Skeletal muscle satellite cell (primary cell): ENCODE data around the gene CCDC12.

Experiments used
- H3K27me3 ChIP-seq: 2 replicates; pipeline ENCODE4 v1.7.0; 2013; ENCODE audit warnings: low read length; ENCODE audit not compliant: control insufficient read depth, insufficient read depth
- H3K36me3 ChIP-seq: 2 replicates; pipeline ENCODE4 v1.7.0; 2013; ENCODE audit warnings: mild to moderate bottlenecking, control low read depth, low read length; ENCODE audit not compliant: insufficient read depth
- H3K4me1 ChIP-seq: 2 replicates; pipeline ENCODE4 v1.7.0; 2013; ENCODE audit warnings: low read length; ENCODE audit not compliant: control insufficient read depth, insufficient read depth
- H3K4me2 ChIP-seq: 2 replicates; pipeline ENCODE4 v1.7.0; 2013; ENCODE audit warnings: mild to moderate bottlenecking, low read length
- H3K4me3 ChIP-seq: 2 replicates; pipeline ENCODE4 v1.7.0; 2013; ENCODE audit warnings: low read length
- H3K9ac ChIP-seq: 2 replicates; pipeline ENCODE4 v1.7.0; 2013; ENCODE audit warnings: mild to moderate bottlenecking, low read depth, low read length, moderate library complexity
- H3K9me3 ChIP-seq: replicated peaks from 2 replicates; pipeline ENCODE4 v1.7.0; 2013; ENCODE audit warnings: mild to moderate bottlenecking, control low read depth, low read length

CCDC12 gene

DNA sequence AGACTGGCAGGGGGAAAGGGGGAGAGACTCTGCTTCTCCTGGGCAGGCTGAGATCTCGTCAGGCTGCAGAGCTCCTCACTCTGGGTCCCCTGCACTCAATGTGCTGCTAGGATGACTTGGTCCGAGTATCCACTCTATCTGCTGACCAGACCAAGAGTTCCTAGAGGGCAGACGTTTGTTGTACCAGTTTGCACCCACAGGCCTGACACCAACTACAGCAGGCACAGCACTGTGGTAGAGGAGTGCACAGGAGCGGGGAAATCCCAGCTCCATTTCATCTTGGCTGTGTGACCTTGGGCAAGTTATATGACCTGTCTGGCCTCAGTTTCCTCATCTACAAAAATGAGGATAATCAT lies 29.0 kb downstream of the CCDC12 start:
- H3K4me1 ChIP-seq = peaks cover 32% of the 10 kb centered on the region
- no peak overlapping the region for H3K9ac ChIP-seq
- peaks cover 23% of the 10 kb centered on the region for H3K36me3 ChIP-seq
- H3K27me3 ChIP-seq = no peaks in the 10 kb centered on the region
- no peaks in the 10 kb centered on the region for H3K9me3 ChIP-seq
- H3K4me3 ChIP-seq = no peak overlapping the region
- peak overlapping the region; percentile 8 for H3K4me2 ChIP-seq

DNA sequence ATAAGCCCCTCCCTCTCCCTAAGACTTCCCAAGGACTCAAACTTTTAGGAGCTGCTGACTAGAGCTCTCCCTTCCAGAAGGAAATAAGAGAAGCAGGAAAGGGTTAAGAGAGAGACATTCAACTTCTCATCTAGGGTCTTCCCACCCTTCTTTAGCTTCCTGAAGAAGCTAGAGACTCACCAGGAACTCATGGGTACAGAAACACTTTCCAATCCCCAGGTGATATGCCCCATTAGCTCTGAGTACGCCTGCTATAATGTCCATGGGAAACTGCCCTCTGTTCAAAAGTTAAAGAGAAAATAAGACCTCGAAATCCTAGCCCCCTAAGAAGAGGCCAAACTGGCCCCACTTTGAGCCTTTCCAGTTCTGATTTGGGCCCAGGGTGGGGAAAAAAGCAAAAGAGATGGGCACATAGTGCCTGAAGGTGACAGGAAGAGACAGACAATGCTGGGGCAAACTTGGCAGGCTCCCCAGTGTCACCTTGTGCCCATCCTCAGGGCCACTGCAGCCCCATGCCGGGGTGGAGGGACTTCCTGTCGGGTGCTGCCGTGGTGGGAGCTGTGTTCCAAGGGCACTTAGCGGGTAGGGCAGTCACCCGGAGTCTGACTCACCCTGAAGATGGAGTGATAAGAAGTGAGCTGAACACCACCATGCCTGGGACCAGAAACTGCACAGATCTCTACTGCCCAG lies 29.5 kb downstream of the CCDC12 start:
- Histone ChIP-seq H3K4me2 (peak overlapping the region; percentile 8), H3K4me3 (no peak overlapping the region), H3K9ac (no peak overlapping the region), H3K36me3 (peaks cover 25% of the 10 kb centered on the region), H3K4me1 (peaks cover 32% of the 10 kb centered on the region), H3K27me3 (no peaks in the 10 kb centered on the region), H3K9me3 (no peaks in the 10 kb centered on the region)

DNA sequence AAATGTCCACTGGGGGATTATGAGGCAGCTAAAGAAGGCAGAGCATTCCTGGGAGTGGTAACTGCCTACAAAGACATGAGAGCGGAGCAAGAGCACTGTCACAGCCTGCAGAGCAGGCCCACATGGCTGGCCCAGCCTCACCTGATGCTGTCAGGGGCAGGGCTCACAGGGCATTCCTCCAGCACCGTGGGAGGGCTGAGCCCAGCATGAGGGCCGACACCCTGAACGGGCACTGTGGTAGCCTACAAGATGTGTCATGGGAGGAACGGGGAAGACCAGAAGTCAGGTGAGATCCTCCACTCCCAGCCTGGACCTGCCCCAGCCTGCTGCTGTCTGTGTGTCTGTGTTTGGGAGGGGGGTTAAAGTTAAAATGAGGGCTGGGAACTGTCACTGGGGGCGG lies 30.1 kb downstream of the CCDC12 start:
- H3K9ac ChIP-seq = no peak overlapping the region
- peaks cover 30% of the 10 kb centered on the region for H3K36me3 ChIP-seq
- no peak overlapping the region for H3K4me2 ChIP-seq
- no peaks in the 10 kb centered on the region for H3K27me3 ChIP-seq
- peaks cover 32% of the 10 kb centered on the region for H3K4me1 ChIP-seq
- no peaks in the 10 kb centered on the region for H3K9me3 ChIP-seq
- no peak overlapping the region for H3K4me3 ChIP-seq

DNA sequence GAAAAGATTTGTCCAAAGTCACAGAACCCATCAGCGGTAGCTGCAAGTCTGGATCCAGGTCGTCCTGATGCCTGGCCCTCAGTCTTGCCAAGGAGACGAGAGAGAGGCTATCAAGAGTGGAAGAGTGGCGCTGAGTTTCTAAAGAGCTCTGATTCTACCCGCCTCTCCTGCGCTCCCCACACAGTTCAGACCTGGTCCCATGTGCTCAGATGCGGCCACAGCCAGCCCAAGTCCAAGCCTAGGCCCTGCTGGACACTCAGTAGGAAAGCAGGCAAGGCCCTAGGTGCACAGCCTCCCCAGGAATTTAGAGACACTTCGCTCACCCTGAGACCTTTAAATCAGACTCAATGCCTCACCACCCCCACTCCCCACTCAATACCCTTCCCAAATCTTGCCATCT lies 32.4 kb downstream of the CCDC12 start:
- H3K9me3 ChIP-seq = no peaks in the 10 kb centered on the region
- H3K36me3 ChIP-seq = peaks cover 49% of the 10 kb centered on the region
- no peaks in the 10 kb centered on the region for H3K27me3 ChIP-seq
- H3K4me3 ChIP-seq = no peak overlapping the region
- H3K9ac ChIP-seq = no peak overlapping the region
- peaks cover 29% of the 10 kb centered on the region for H3K4me1 ChIP-seq
- no peak overlapping the region for H3K4me2 ChIP-seq

DNA sequence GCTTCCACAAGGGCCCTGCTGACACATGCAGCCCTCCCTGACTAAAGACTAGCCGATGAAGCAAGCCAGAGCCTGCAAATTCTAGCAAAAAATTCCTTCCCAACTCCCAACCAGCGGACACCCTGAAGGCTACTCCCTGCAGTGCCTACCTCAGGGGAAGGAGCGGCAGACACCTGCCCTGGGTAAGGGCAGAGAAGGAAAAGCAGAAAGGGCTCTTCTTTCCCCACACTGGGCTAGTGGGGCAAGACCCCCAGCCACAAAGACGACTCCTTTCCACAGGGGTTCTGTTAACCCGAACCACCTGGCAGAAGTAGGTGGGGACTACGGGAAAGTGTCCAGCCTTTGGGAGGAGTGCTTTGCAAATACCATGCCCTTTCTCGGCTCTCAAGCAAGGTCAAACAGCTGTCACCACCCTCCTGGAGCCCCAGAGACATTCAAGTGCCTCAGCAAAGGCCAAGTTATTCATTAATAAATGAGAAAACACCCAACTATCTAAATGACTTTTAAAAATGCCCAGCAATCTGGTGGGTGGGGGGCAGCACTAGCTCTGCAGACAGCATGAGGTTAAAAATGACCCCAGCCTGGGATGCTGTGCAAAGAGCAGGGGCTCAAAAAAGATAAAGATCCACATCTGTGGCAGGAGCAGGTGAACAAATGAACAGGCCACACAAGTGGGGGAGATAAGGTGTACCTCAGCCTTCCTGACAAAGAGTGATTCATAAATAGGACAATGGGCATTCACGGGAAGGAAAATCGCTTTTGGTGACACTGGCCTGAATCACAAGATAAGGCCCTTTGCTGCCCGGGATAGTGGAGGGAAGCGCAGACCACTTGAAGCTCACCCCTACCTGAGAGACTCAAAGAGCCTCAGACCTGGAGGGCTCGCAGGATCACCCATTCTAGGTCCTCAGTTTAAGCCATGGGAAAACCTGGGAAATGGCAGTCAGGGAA lies 33.0 kb downstream of the CCDC12 start:
- Histone ChIP-seq H3K27me3 (no peaks in the 10 kb centered on the region), H3K9ac (no peak overlapping the region)

DNA sequence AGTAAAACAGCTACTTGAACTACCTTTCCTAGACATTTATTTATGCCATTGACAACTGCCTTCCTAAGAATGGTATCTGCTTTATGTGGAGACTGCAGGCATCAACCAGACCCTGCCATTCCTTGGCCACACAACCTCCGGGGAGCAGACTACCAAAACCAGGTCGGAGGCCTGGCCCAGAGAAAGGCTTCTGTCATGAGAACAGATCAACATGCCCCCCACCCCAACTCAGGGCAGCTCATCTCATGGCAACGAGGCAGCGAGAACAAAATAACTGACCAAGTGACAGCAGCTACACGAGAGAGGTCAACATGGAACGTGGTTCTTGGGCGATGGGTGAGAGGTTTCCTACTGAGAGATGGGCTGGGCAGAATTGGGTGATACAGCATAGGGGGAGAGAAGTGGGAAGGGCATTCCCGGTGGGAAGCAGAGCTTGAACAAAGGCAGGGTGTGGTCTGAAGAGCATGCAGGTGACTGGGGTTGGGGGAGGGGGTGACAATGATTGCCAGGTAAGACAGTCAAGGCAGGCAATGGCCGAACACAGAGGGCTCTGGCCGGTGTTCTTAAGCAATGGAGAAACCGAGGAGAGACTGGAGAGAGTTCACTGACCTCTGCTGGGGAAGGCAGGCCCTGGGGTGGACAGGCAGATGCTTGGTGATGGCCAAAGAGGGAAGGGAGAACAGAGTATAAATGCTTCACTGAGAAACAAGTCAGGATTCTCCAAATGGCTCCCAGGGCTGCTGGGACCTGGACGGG lies 33.9 kb downstream of the CCDC12 start:
- Histone ChIP-seq H3K4me1 (peaks cover 15% of the 10 kb centered on the region), H3K4me2 (no peak overlapping the region), H3K9me3 (no peaks in the 10 kb centered on the region), H3K36me3 (peaks cover 53% of the 10 kb centered on the region), H3K9ac (no peak overlapping the region), H3K4me3 (no peak overlapping the region), H3K27me3 (no peaks in the 10 kb centered on the region)

More for the DNA sequence above, 33.0 kb downstream of the CCDC12 start:
- H3K4me1 ChIP-seq = peaks cover 22% of the 10 kb centered on the region
- H3K9me3 ChIP-seq = no peaks in the 10 kb centered on the region
- peaks cover 49% of the 10 kb centered on the region for H3K36me3 ChIP-seq
- no peak overlapping the region for H3K4me3 ChIP-seq
- H3K4me2 ChIP-seq = no peak overlapping the region

DNA sequence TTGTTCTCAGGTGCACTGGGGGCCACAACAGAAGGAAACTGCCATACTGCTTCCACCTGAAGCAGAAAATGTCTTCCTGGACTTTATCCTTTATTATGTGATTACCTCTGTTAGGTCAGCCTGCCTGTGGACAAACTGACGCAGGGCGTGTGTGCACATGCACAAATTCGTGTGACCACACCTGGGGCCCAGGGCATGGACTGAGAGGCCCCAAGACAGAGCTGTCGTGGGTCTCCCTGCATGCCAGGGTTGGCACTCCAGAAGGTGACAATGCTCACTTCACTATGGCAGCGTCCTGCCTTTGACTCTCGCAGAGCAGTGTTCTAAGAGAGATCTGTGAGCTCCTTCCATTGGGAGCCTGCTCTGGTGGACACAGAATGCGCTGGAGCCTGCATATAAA lies 34.5 kb downstream of the CCDC12 start:
- Histone ChIP-seq H3K4me3 (no peak overlapping the region), H3K4me2 (no peak overlapping the region), H3K27me3 (no peaks in the 10 kb centered on the region), H3K36me3 (peaks cover 59% of the 10 kb centered on the region), H3K9me3 (no peaks in the 10 kb centered on the region), H3K9ac (no peak overlapping the region), H3K4me1 (peaks cover 15% of the 10 kb centered on the region)

DNA sequence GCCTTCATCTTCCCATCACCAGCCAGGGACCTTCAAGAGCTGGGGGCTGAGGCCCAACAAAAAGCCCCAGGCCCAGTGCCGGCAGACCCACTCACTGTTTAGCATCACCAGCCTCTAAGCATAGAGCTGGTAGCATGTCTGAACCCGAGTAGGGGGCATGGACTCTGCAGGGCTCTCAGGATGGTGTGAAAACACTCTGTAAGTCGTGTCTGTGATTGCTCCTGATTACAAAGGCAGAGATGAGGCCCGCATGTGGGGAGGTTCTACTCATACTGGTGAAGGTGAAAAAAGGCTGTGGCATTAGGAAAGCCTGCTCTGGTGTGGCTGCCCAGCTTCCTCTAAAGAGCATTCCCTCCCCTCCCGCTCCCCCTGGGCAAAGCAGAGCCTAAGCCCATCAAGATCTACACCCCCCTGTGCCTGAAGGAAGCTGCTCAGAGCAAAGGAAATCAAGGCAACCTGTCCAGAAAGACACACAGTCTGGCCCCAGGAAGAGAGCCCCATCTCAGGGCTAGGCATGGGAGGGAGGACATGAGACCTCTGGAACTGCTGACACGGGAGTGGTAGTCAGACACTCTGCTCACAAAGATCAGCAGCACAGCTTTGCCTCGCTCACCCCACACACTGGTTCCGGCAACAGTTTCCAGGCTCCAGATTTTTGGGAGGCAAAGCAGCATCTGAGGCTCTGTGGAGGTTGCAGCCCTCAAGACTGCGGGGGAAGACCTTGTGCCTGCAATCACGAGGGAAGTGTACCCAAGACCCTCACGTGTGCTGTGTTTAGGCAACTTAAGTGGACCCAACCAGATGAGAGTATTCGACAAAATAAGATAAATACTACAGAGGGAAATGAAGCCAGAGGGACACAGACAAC lies 36.7 kb downstream of the CCDC12 start:
- H3K9ac ChIP-seq = no peak overlapping the region
- H3K36me3 ChIP-seq = peaks cover 55% of the 10 kb centered on the region
- H3K9me3 ChIP-seq = no peaks in the 10 kb centered on the region
- no peak overlapping the region for H3K4me2 ChIP-seq
- H3K27me3 ChIP-seq = no peaks in the 10 kb centered on the region
- no peak overlapping the region for H3K4me3 ChIP-seq
- H3K4me1 ChIP-seq = peaks cover 36% of the 10 kb centered on the region

DNA sequence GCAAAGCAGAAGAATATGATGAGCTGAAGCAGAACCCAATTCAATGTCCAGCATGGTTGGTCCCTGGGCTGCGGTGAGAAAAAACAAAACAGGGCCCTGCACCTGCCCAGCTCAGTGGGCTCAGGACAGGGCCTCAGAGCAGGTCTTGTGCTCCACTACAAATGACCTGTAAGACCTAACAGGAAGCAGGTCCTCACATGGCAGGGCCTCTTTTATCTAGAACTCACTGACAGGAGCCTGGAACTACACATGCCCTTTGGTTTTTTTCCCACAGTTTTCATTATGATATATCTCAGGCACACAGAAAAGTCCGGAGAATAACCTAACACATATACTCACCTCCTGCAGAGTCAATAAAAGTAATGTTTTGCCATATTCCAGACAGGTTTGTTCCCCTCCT lies 38.4 kb downstream of the CCDC12 start:
- Histone ChIP-seq H3K9me3 (no peaks in the 10 kb centered on the region), H3K4me3 (no peak overlapping the region)

DNA sequence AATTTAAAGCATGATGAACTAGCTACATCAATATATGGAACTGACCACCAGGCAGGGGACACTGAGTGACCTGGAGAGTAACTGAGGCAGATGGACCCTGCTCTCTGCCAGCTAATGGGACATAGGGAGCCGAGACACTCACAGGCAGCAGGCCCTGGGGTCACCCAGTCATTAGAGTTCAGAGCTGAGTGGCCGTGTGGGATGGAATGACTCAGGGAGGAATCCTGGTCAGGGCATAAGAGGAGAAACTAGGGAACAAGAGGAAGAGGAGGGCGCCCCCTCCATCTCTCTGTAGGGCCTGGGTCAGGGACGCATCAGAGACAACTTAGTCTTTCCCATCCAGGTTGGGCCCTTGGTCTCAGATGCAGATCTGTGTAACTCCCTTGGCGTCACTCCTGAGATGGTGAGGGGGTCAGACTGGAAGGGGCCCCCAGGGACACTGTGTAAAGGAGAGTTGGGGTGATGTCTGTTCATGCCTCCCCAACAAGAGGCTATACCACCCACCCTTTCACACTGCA lies 39.8 kb downstream of the CCDC12 start:
- peak overlapping the region; percentile 49 for H3K9ac ChIP-seq
- peaks cover 59% of the 10 kb centered on the region for H3K4me1 ChIP-seq
- H3K4me3 ChIP-seq = no peak overlapping the region
- H3K9me3 ChIP-seq = no peaks in the 10 kb centered on the region
- peak overlapping the region; percentile 23 for H3K4me2 ChIP-seq
- H3K27me3 ChIP-seq = no peaks in the 10 kb centered on the region
- H3K36me3 ChIP-seq = peaks cover 48% of the 10 kb centered on the region

More for the DNA sequence above, 38.4 kb downstream of the CCDC12 start:
- Histone ChIP-seq H3K4me2 (no peak overlapping the region), H3K36me3 (peaks cover 55% of the 10 kb centered on the region), H3K9ac (no peak overlapping the region), H3K27me3 (no peaks in the 10 kb centered on the region), H3K4me1 (peaks cover 46% of the 10 kb centered on the region)
